GM23248 (cell line): Measurements from ENCODE around the gene MRM3.

ENCODE experiments used
- EZH2 ChIP-seq: fragments of 200-600 bp; sonication (generic); IDR thresholded peaks from 2 replicates; pipeline ENCODE4 v1.6.1; 2018; ENCODE audit warnings: antibody characterized with exemption, mild to moderate bottlenecking; ENCODE audit not compliant: insufficient read depth, poor library complexity, severe bottlenecking
- EZH2phosphoT487 ChIP-seq: fragments of 200-600 bp; sonication (generic); IDR thresholded peaks from 2 replicates; pipeline ENCODE4 v1.6.1; 2018; ENCODE audit warnings: antibody characterized with exemption, moderate library complexity, mild to moderate bottlenecking, low read depth; ENCODE audit not compliant: insufficient read depth

- no peak for TF ChIP-seq EZH2phosphoT487
- TF ChIP-seq EZH2 = no peak
Measured at GRCh38 chr17:752002-752619, 30.0 kb upstream of the MRM3 start, which contains the start of gene GEMIN4.
